Measurements from ENCODE around the gene DLEC1. TPM values are rescaled to one million over a fixed set of nuclear protein-coding genes. Genes with fewer than 3 reads are reported as not detected.
"Not testable (repeated sequence)": the region's sequence is repeated elsewhere in the genome, so short reads cannot be mapped to it uniquely, and the experiment has no call there.

Gene DLEC1
- polyA plus RNA-seq, 1 donor, result 0.59 TPM

GRCh38 chr3:38036286-38036685 is 2.7 kb upstream of the DLEC1 start:
- DNase-seq (ENCODE audit: low read depth), result no peak

DNA sequence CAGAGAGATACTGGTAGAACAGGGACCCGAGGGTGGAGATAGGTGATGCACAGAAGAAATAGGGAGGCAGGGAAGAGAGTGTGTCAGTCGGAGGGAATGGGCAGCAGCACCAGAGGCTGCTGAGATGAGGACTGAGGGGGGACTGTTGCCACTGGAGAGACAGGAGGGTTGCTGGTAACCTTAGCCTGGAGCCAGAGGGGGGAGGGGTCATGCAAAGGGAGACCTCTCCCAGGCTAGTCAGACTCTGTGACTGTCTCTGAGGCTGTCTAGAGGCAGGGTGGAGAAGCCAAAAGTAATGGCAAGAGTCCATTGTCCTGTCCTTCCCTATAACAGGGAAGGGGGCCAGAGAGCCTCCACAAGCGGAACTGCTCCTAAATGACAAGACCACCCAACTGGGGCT is 2.1 kb upstream of the DLEC1 start:
- DNase-seq (ENCODE audit: low read depth), result no peak

- DNase-seq (ENCODE audit: low read depth), result no peak
Observed at GRCh38 chr3:38038447-38038911, 529 bp upstream of the DLEC1 start.

DNA sequence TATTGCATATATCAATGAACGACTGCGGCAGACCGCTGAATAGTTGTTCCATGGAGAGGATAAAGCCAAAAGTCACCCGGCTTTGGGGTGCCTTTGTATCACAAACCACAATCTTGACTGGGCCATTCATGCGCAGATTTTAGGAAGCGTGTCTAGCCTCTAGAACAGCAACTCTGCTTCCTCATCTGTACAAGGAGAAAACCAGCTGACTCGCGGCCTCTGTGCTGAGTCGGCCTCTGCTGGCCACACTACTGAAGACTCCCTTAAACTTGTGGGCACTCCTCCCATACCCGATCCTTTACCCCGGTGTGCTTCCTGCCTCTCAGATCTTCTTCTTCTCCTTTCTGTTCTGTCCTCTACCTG is 872 bp downstream of the DLEC1 start:
- DNase-seq (ENCODE audit: low read depth), result no peak

DNA sequence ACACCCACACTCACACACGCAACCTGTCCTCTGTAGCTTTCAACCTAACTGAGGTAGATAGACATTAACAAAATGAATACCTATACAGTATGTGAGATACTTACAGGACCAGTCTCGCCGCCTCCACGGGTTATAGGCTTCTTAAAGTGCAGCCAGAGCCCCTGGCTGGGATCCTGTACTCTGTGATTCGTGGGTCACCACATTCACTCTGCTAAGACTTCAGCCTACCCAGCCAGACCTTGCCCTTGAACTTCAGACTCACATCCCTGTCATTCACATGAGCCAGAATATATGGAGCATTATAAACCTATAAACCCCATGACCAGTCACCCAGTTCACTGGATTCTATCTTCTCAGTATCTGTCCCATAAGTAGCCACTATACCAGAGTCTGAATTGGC is 1.4 kb downstream of the DLEC1 start:
- no peak for DNase-seq (ENCODE audit: low read depth)

GRCh38 chr3:38043486-38043885 is 4.5 kb downstream of the DLEC1 start:
- DNase-seq (ENCODE audit: low read depth), result no peak

DNA sequence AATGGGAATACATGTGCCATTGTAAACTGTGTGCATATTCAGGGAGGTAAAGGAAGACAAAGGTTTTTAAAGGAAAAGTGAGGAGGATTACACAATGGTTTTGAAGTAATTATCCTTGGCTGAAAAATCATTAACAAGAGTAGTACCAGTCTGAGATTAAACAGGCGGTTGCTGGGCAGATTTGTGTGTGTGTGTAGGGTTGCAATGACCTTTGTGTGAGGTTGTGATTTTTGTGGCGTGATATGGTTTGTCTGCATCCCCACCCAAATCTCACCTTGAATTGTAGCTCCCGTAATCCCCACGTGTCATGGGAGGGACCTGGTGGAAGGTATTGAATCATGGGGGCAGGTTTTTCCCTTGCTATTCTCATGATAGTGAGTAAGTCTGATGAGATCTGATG is 7.0 kb downstream of the DLEC1 start:
- no peak for DNase-seq (ENCODE audit: low read depth)

DNA sequence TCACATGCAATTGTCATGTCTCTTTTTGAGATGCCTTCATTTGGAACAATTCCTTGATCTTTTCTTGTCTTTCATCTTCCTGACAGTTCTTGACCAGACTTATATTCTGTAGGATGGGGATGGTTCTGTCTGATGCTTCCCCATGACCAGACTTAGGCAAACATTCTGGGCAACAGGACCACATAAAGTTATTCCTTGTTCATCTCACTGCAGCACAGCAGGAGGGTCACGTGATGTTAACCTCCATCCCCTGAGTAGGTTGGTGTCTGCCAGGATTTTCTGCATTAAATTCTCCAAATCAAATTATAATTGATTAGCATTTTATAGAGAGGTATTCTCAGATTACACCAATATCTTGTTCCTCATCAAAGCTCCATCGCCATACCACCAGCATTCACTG is 7.8 kb downstream of the DLEC1 start:
- no peak for DNase-seq (ENCODE audit: low read depth)

GRCh38 chr3:38047896-38048295 is 8.9 kb downstream of the DLEC1 start:
- no peak for DNase-seq (ENCODE audit: low read depth)

DNA sequence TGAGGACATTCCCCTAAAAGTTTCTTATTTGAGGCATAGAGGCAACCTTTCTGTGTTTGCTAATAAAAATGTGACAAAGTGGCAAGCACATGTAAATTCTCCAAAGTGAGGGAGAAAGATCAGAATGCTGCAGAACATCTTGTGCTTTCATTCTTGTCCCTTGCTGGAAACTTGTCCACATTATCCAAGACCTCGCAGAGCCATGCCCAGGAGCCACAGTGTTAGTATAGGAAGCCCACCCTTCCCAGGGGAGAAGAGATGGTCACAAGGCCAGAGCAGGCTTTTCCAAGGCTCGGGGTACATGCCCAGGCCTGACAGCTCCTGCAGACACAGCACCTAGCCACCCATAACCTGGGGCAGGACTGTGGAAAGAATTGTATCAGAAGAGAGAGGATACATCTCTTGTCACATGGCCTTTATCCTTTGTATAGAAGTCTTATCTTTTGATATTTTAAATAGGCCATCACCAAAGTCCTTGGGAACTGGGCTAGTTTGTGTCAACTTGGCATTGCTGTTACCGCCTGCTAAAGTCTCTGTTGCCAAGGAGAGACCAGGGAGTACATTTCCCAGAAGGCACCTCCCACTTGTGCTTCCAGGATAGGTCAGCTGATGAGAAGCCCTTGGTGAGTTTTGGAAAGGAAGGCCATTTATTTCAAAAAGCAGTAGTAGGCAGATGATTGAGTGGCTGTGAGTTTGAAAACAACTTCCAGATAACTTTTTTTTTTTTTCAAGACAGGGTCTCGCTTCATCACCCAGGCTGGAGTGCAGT is 10.5 kb downstream of the DLEC1 start:
- no peak for DNase-seq (ENCODE audit: low read depth)

- DNase-seq (ENCODE audit: low read depth), result no peak
Observed at GRCh38 chr3:38051131-38051530, 12.1 kb downstream of the DLEC1 start.

DNA sequence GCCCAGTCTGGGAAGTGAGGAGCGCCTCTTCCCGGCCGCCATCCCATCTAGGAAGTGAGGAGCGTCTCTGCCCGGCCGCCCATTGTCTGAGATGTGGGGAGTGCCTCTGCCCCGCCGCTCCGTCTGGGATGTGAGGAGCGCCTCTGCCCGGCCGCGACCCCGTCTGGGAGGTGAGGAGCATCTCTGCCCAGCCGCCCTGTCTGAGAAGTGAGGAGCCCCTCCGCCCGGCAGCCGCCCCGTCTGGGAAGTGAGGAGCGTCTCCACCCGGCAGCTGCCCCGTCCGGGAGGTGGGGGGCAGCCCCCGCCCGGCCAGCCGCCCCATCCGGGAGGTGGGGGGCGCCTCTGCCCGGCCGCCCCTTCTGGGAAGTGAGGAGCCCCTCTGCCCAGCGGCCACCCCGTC is 14.3 kb downstream of the DLEC1 start:
- DNase-seq (ENCODE audit: low read depth), result not testable (repeated sequence)

GRCh38 chr3:38053813-38054498 is 14.9 kb downstream of the DLEC1 start:
- not testable (repeated sequence) for DNase-seq (ENCODE audit: low read depth)

DNA sequence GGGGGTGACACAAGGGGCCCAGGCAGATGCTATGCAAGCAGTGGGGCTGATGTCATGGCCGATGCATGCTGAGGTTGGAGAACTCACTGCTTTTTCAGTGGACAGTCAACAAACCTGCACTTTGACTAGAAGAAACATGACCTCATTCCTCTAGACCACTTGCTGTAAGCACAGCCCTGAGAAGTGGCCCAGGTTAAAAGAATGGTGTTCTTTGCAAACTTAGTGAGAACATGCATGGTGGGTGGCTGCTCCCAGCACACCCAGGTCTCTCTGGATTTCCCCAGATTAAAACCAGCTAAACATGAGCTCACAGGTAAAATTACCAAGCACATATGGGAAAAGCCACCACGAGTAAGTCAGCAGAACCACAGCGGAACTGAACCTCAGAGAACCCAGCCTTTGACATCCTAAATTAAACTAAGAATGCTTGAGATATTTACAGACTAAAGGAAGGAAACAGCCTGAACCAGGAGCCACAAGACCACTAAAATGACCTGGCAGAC is 15.5 kb downstream of the DLEC1 start:
- DNase-seq (ENCODE audit: low read depth), result no peak

DNA sequence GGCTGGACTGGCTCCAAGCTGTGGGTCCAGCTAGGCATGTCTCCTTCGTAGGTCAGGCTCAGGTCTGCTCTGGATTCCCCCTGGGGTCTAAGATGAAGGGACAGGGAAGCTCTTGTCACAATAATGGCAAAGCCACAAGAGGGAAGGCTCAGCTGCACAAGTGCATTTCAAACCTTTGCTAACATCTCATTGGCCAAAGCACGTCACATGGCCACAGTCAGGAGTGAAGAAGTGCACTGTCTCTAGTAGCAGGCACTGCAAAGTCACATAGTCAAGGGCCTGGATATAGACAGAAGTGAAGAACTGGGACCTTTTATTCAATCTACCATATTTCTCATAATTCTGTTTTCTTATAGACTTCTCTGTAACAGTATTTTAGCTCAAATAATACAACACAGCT is 20.1 kb downstream of the DLEC1 start:
- DNase-seq (ENCODE audit: low read depth), result no peak

GRCh38 chr3:38059591-38059990 is 20.6 kb downstream of the DLEC1 start:
- no peak for DNase-seq (ENCODE audit: low read depth)

DNA sequence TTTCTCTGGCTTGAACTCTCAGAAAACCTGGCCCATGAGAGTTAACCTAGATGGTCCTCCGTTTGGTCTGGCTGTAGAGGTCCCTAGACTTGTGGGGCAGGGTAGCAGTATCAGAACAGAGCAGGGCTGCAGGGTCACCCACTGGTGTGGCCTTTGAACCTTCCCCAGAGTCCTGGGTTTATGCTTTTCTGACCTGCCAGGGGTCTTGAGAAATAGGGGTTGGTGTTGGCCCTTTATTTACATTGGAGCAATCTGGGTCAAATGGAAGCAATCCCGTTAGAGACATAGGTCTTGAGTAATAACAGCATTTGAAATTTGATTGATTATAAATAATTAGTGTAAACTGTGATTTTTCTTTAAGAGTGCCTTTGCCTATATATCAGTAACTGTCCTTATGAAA is 23.8 kb downstream of the DLEC1 start:
- DNase-seq (ENCODE audit: low read depth), result no peak

- DNase-seq (ENCODE audit: low read depth), result not testable (repeated sequence)
Observed at GRCh38 chr3:38064453-38064852, 25.4 kb downstream of the DLEC1 start.

GRCh38 chr3:38067508-38068233 is 28.7 kb downstream of the DLEC1 start:
- no peak for DNase-seq (ENCODE audit: low read depth)

GRCh38 chr3:38070013-38070412 is 31.0 kb downstream of the DLEC1 start:
- DNase-seq (ENCODE audit: low read depth), result no peak

DNA sequence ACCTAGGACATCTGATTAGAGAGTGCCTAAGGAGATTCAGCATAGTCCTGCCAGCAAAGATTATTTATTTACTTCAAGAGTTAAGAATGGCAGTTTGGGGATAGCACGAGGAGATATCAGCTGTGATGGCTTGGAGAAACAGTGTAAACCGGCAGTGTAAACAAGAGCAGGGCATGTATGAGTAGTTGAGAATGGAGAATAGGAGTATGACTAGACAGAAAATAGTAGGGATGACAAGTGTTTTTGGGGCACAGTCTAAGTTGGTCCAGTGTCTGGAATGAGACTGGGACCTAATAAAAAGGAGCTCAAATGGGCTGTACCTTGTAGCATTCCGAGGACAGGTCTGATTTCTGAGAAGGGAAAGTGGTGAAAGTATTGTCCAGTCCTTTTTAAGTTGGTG is 38.1 kb downstream of the DLEC1 start:
- DNase-seq (ENCODE audit: low read depth), result not testable (repeated sequence)

- not testable (repeated sequence) for DNase-seq (ENCODE audit: low read depth)
Observed at GRCh38 chr3:38082296-38082695, 43.3 kb downstream of the DLEC1 start.

All from forelimb muscle (tissue), 1 donor.